Tongue (tissue), 2 donors: ENCODE data around the gene FRAS1. TPM values are rescaled to one million over a fixed set of nuclear protein-coding genes. Genes with fewer than 3 reads are reported as not detected.

Experiments used
- DNase-seq: peaks from one replicate; pipeline ENCODE4 v3.0.0-alpha.2; 2015
- total RNA-seq: library from RNA; depleted of rRNA; stranded (reverse); fragments of >200 nt; gene quantifications from one replicate; pipeline ENCODE4 v1.2.3, GENCODE V29; 2014

The FRAS1 gene
- total RNA-seq, 1 donor from 2014 or later = 46.9 TPM

- peak; percentile 62 for DNase-seq
These were observed 315.3 kb downstream of the FRAS1 start for GRCh38 chr4:78372355-78372988.

- DNase-seq = no peak
These were observed 320.4 kb downstream of the FRAS1 start for GRCh38 chr4:78377555-78377954.

- no peak for DNase-seq
These were observed 321.9 kb downstream of the FRAS1 start for GRCh38 chr4:78379040-78379439.

- peak; percentile 9 for DNase-seq
These were observed 323.0 kb downstream of the FRAS1 start for GRCh38 chr4:78379991-78380729.

- DNase-seq = no peak
These were observed 329.6 kb downstream of the FRAS1 start for GRCh38 chr4:78386679-78387078.

- no peak for DNase-seq
These were observed 338.5 kb downstream of the FRAS1 start for GRCh38 chr4:78395642-78396041.

GRCh38 chr4:78396613-78397291, 339.6 kb downstream of the FRAS1 start:
- DNase-seq = no peak

GRCh38 chr4:78397292-78397630, 340.1 kb downstream of the FRAS1 start:
- DNase-seq = no peak

GRCh38 chr4:78409612-78410202, 352.6 kb downstream of the FRAS1 start:
- no peak for DNase-seq

- no peak for DNase-seq
These were observed 353.1 kb downstream of the FRAS1 start for GRCh38 chr4:78410225-78410624.

- no peak for DNase-seq
These were observed 353.6 kb downstream of the FRAS1 start for GRCh38 chr4:78410676-78411075.

GRCh38 chr4:78414116-78414515, 357.0 kb downstream of the FRAS1 start:
- DNase-seq = peak; percentile 68

GRCh38 chr4:78417603-78418002, 360.5 kb downstream of the FRAS1 start:
- peak; percentile 54 for DNase-seq

- no peak for DNase-seq
These were observed 361.3 kb downstream of the FRAS1 start for GRCh38 chr4:78418406-78418805.

GRCh38 chr4:78423790-78424189, 366.7 kb downstream of the FRAS1 start:
- no peak for DNase-seq

- no peak for DNase-seq
These were observed 367.3 kb downstream of the FRAS1 start for GRCh38 chr4:78424461-78424860.

GRCh38 chr4:78426972-78427371, 369.8 kb downstream of the FRAS1 start:
- no peak for DNase-seq

- DNase-seq = no peak
These were observed 371.9 kb downstream of the FRAS1 start for GRCh38 chr4:78428996-78429395.

- DNase-seq = no peak
These were observed 375.8 kb downstream of the FRAS1 start for GRCh38 chr4:78432896-78433295.

GRCh38 chr4:78437608-78438088, 380.5 kb downstream of the FRAS1 start:
- no peak for DNase-seq

GRCh38 chr4:78439328-78439727, 382.2 kb downstream of the FRAS1 start:
- DNase-seq = no peak

- no peak for DNase-seq
These were observed 384.6 kb downstream of the FRAS1 start for GRCh38 chr4:78441756-78442155.

GRCh38 chr4:78446619-78447018, 389.5 kb downstream of the FRAS1 start:
- no peak for DNase-seq
